Esophagus muscularis mucosa (tissue), 4 donors: ENCODE data around the gene WIPF3. TPM values are rescaled to one million over a fixed set of nuclear protein-coding genes. Genes with fewer than 3 reads are reported as not detected.

ENCODE experiments used
- DNase-seq: peaks from one replicate; pipeline ENCODE4 v3.0.0-alpha.2; 2017; ENCODE audit errors: extremely low spot score
- H3K27ac ChIP-seq, 4 donors: fragments of 200-600 bp; sonication (generic); replicated peaks in 1 of 4; 1 replicate in 3 of 4; 2 replicates in 1 of 4; pipeline ENCODE4 v1.5.1; 2016 to 2019; ENCODE audit warnings: mild to moderate bottlenecking in 1 of 4
- H3K27me3 ChIP-seq, 4 donors: fragments of 200-600 bp; sonication (generic); one replicate each; pipeline versions ENCODE4 v1.5.1 to v1.6.0; 2016 to 2019
- H3K36me3 ChIP-seq, 4 donors: fragments of 200-600 bp; sonication (generic); one replicate each; pipeline ENCODE4 v1.5.1; 2016 to 2019
- H3K4me1 ChIP-seq, 4 donors: fragments of 200-600 bp; sonication (generic); one replicate each; pipeline ENCODE4 v1.5.1; 2016 to 2019
- H3K4me3 ChIP-seq, 4 donors: fragments of 200-600 bp; sonication (generic); 1 replicate in 2 of 4; 2 replicates in 2 of 4; pipeline ENCODE4 v1.5.1; 2016 to 2019; ENCODE audit warnings: mild to moderate bottlenecking in 4 of 4, moderate library complexity in 1 of 4
- H3K9me3 ChIP-seq, 4 donors: fragments of 200-600 bp; sonication (generic); 1 replicate in 3 of 4; 2 replicates in 1 of 4; pipeline ENCODE4 v1.5.1; 2016 to 2019
- EP300 ChIP-seq: sonication (generic); formaldehyde crosslinking; IDR thresholded peaks from one replicate; pipeline ENCODE4 v1.6.1; 2017; ENCODE audit warnings: antibody characterized with exemption
- POLR2A ChIP-seq: fragments of 450-650 bp; IDR thresholded peaks from one replicate; pipeline ENCODE4 v1.6.1; 2017; ENCODE audit warnings: antibody characterized with exemption, moderate library complexity, mild to moderate bottlenecking, low read depth
- POLR2AphosphoS5 ChIP-seq, 2 donors: sonication (generic); formaldehyde crosslinking; IDR thresholded peaks; one replicate each; pipeline ENCODE4 v1.6.1; 2017; ENCODE audit warnings: antibody characterized with exemption in 2 of 2
- WGBS: methylation state at CpG from one replicate; pipeline ENCODE4 v1.1.5; 2018; 5-methylcytosine and 5-hydroxymethylcytosine counted together
- intact Hi-C: fragments of 100-400 bp; cut with DNase I; formaldehyde crosslinking; loops from one replicate; pipeline ENCODE4 v1.15.1; 2023
- total RNA-seq, 4 donors: library from RNA; depleted of rRNA; stranded (reverse); fragments of >200 nt; gene quantifications; one replicate each; pipeline versions ENCODE4 v1.1.0 to v1.2.1, GENCODE V29; 2016
- TF ChIP-seq, protein P1 (sequence below), 3 experiments: fragments of 200-600 bp in 2 of 3; fragments of 450-650 bp in 1 of 3; sonication (generic) in 2 of 3; IDR thresholded peaks; one replicate each; pipeline ENCODE4 v1.5.1; 2017 to 2019; ENCODE audit warnings: antibody characterized with exemption in 3 of 3, mild to moderate bottlenecking in 2 of 3, moderate library complexity in 1 of 3

Gene WIPF3
- total RNA-seq, 4 donors from 2014 or later: 3.3 to 10.4 (median 6.2) TPM

DNA sequence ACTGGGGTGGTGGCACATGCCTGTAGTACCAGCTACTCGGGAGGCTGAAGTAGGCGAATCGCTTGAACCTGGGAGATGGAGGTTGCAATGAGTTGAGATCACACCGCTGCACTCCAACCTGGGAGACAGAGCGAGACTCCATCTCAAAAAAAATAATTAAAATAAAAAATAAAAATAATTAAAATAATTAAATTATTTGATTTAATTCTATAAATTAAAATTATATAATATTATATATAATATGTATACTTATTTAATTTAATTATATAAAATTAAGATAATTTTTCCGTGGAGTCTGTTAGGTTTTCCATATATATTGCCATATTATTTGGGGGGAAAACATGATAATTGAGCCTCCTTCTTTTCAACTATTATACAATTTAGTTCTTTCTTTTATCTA is 12.0 kb downstream of the WIPF3 start:
- peaks cover 0 to 9% (median 0%) of the 10 kb centered on the region in 4 donors for H3K27me3 ChIP-seq
- H3K9me3 ChIP-seq: no peaks in the 10 kb centered on the region
- WGBS: 98% methylated on average over 6 of the region's 6 CpGs
- intact Hi-C loops: no loop called here
- peak; percentile 5 for DNase-seq
- H3K36me3 ChIP-seq: no peaks in the 10 kb centered on the region
- TF ChIP-seq POLR2AphosphoS5 (IDR thresholded peaks at IDR 0.05) (no peak), POLR2A (no peak), EP300 (no peak)
- TF ChIP-seq, protein P1, sequence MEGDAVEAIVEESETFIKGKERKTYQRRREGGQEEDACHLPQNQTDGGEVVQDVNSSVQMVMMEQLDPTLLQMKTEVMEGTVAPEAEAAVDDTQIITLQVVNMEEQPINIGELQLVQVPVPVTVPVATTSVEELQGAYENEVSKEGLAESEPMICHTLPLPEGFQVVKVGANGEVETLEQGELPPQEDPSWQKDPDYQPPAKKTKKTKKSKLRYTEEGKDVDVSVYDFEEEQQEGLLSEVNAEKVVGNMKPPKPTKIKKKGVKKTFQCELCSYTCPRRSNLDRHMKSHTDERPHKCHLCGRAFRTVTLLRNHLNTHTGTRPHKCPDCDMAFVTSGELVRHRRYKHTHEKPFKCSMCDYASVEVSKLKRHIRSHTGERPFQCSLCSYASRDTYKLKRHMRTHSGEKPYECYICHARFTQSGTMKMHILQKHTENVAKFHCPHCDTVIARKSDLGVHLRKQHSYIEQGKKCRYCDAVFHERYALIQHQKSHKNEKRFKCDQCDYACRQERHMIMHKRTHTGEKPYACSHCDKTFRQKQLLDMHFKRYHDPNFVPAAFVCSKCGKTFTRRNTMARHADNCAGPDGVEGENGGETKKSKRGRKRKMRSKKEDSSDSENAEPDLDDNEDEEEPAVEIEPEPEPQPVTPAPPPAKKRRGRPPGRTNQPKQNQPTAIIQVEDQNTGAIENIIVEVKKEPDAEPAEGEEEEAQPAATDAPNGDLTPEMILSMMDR (IDR thresholded peaks at IDR 0.05): no peak
- no peak overlapping the region for H3K27ac ChIP-seq
- H3K4me1 ChIP-seq: no peaks in the 10 kb centered on the region
- no peak overlapping the region for H3K4me3 ChIP-seq

DNA sequence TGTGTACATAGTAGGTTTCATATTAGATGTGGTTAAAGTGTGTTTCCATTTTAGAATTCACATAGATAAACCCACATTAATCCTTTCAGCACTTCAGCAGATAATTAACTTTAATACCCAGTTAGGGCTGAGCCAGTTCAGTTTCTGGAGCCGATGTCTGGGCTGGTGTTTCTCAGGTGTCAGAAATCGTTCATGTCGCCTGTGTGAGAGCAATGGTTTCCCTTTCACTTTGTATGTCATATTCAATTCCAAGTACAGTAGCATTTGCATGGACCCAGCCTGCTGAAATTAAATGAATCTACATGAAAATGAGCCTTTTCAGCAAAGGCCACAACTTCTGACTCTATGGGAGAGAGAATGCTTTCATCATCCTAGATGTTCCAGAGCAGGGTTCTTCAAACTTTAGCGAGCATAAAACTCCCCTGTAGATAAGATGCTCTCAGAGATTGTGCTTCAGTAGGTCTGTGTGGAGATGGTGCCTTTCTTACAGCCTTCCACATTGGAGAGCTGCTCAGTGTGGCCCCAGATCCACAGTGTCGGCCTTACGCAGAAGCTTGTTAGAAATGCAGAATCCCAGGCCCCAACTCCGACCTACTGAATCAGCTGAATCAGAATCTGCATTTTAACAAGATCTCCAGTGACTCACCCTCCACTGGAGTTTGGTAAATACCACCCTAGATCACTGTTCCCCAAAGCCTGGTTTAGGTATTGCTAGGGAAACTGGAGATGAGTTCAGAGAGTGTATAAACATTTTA is 19.6 kb downstream of the WIPF3 start:
- Histone ChIP-seq H3K36me3 (no peaks in the 10 kb centered on the region), H3K4me3 (no peak overlapping the region), H3K27ac (no peak overlapping the region), H3K4me1 (no peaks in the 10 kb centered on the region), H3K9me3 (no peaks in the 10 kb centered on the region), H3K27me3 (peaks cover 0 to 9% (median 0%) of the 10 kb centered on the region in 4 donors)
- peak; percentile 57 for DNase-seq
- 86% methylated on average over 7 of the region's 7 CpGs for WGBS
- intact Hi-C loops: no loop called here
- TF ChIP-seq POLR2A (no peak), POLR2AphosphoS5 (IDR thresholded peaks at IDR 0.05) (no peak), EP300 (no peak)
- TF ChIP-seq, protein P1 (IDR thresholded peaks at IDR 0.05): no peak

DNA sequence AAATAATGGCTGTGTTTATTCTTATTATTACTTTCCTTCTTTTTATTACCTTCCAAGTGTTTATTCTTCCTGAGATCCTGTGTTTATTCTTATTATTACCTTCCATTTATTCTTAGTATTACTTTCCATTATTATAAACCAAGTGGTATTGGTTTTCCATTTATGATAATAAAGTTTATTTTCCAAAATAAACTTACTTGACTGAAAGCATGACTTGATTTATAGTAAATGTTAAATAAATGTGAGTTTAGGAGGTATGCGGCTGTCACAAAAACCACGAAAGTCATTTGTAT is 20.2 kb downstream of the WIPF3 start:
- 92% methylated on average over 2 of the region's 2 CpGs for WGBS
- intact Hi-C loops: no loop called here
- H3K4me1 ChIP-seq: no peaks in the 10 kb centered on the region
- H3K27ac ChIP-seq: no peak overlapping the region
- DNase-seq: no peak
- no peak overlapping the region for H3K4me3 ChIP-seq
- no peaks in the 10 kb centered on the region for H3K36me3 ChIP-seq
- H3K27me3 ChIP-seq: peaks cover 0 to 9% (median 0%) of the 10 kb centered on the region in 4 donors
- no peak for TF ChIP-seq POLR2AphosphoS5 (IDR thresholded peaks at IDR 0.05)
- TF ChIP-seq EP300: no peak
- TF ChIP-seq POLR2A: no peak
- TF ChIP-seq, protein P1 (IDR thresholded peaks at IDR 0.05): no peak
- H3K9me3 ChIP-seq: no peaks in the 10 kb centered on the region

DNA sequence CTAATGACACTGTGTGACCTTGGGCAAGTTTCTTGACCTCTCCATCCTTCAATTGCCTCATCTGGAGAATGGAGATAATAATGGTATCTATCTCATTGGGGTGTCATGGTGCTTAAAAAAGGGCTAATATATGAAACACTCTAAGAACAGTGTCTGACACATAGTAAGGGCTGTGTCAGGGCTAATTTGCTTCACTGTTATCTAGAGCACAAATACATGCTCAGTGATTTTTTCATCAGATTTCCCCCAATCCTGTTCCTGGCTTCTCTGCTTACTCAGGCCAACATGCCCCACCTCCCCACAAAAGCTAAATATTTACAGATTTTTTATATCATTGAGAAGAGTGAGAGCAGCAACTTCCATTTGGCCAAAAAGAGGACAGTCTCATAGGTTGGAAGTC is 20.6 kb downstream of the WIPF3 start:
- no peak overlapping the region for H3K27ac ChIP-seq
- TF ChIP-seq POLR2AphosphoS5 (IDR thresholded peaks at IDR 0.05) (no peak), POLR2A (no peak), EP300 (no peak)
- TF ChIP-seq, protein P1 (IDR thresholded peaks at IDR 0.05): no peak
- no peaks in the 10 kb centered on the region for H3K4me1 ChIP-seq
- H3K4me3 ChIP-seq: no peak overlapping the region
- DNase-seq: peak; percentile 17
- H3K27me3 ChIP-seq: peaks cover 0 to 9% (median 0%) of the 10 kb centered on the region in 4 donors
- no peaks in the 10 kb centered on the region for H3K9me3 ChIP-seq
- intact Hi-C loops: no loop called here
- H3K36me3 ChIP-seq: no peaks in the 10 kb centered on the region

DNA sequence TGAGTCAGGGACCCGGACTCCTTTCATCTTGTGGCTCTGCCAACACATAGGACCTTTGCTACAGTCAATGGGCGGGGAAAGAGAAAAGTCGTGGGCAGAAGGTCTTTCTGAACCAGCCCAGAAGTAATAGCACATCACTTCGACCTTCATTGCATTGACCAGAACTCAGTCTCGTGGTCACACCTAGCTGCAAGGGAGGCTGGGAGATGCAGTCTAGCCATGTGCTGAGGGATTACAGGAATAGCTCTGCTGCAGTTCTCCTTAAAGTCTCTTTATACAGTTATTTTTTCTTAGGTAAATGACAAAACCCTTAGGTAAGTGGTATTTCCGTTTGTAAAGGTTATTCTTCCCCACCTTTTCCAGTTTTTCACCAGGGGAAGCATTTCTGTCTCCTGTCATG is 25.4 kb downstream of the WIPF3 start:
- TF ChIP-seq POLR2A: no peak
- no peak for TF ChIP-seq POLR2AphosphoS5 (IDR thresholded peaks at IDR 0.05)
- TF ChIP-seq, protein P1 (IDR thresholded peaks at IDR 0.05): no peak
- no peak for TF ChIP-seq EP300
- Histone ChIP-seq H3K27ac (no peak overlapping the region), H3K4me1 (no peaks in the 10 kb centered on the region), H3K27me3 (no peaks in the 10 kb centered on the region), H3K4me3 (no peak overlapping the region), H3K9me3 (no peaks in the 10 kb centered on the region), H3K36me3 (no peaks in the 10 kb centered on the region)
- 96% methylated on average over 6 of the region's 6 CpGs for WGBS
- peak; percentile 50 for DNase-seq
- intact Hi-C loops: no loop called here
